HS-5 (cell line): ENCODE results near the gene NOLC1.

Source experiments
- DNase-seq: peaks from one replicate; pipeline ENCODE4 v3.0.0-alpha.2; 2012; ENCODE audit warnings: low read depth

The NOLC1 gene

DNA sequence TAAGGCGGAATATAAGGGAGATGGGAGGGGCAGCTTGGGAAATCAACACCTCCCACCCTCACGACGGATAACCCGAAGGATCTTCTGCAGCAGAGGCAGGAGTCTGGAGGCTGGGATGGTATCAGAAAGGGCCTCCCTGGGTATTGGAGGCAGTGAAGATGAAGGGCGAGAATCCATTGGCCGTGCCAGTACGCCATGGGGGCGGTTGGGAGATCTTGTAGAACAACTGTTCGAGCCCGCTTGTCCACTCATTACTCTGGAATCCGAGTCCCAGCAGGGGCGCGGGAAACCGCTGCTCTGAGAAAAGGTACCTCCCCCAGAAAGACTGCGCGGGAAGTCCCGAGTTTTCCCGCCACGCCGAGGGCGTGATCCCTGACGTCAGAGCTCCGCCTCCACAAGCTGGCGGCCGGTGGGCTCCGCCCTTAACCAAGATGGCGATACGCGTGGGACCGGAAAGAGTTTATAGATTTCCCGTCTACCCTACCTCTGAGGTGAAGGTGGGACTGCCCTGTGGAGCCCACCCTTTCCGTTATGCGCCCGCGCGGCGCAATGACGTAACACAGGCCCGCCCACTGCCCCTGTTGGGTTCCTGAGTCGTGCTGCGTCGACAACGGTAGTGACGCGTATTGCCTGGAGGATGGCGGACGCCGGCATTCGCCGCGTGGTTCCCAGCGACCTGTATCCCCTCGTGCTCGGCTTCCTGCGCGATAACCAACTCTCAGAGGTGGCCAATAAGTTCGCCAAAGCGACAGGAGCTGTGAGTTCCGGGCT is at the start of gene NOLC1:
Gene NOLC1 (plus strand): TSS at position 616 of the 771 bp plus-strand sequence. CDS start 22 bp downstream, at position 638.
- DNase-seq: peak; percentile 99

DNA sequence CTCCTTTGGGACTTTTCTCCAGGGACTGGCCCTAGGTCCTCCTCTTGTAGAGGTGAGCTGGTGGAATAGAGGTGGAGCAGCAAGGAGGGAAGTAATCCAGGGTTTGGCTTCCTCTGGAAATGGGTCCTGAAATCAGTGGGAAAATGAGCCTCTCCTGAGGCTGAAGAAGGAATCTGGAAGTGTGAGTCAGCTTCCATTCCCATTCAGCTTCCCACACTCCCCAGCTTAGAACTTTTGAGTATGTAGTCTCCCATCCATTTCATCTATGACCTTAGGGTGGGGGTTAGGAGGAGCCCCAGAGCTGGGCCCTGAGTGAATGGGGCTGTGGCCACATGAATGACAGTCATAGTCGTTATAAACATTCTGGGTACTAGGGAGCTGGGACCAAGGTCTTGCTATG is 49.8 kb upstream of the NOLC1 start:
- DNase-seq: no peak

GRCh38 chr10:102106998-102107397 is 45.2 kb upstream of the NOLC1 start:
- DNase-seq: no peak

- no peak for DNase-seq
Measured at GRCh38 chr10:102109166-102110116, 42.7 kb upstream of the NOLC1 start.

- DNase-seq: no peak
Measured at GRCh38 chr10:102111276-102111675, 40.9 kb upstream of the NOLC1 start.

GRCh38 chr10:102112210-102112817 is 39.9 kb upstream of the NOLC1 start:
- DNase-seq: no peak

DNA sequence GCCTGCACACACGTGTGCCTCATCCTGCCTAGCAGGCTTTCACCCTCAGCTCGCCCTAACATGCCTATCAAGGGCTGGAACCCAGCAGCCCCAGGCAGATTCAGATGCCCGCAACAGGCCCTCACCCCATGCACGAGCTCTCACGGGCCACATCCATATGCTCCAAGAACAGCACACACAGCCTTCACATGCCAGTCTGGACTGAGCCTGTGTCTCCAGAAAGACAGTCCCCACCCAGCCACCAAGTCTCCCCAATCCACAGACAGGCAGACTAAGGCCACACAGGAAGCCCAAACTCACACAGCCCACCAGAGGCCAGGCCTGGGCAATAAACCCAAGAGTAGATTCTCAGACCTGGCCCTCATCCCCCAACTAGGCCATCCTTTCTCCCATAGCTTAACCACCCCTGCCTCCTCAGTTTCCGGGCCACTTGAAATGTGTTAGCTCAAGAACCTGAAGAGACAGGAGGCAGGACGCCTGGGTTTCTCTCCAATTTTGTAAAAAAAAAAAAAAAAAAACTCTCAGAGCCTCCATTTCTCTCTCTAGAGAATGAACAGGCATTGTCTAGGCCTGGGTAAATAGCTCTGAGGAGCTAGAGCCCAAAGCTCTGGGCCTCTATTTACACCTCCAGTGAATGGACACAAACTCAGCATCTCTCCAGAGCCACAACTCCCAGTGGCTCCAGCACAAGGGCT is 38.8 kb upstream of the NOLC1 start:
- no peak for DNase-seq

- no peak for DNase-seq
Measured at GRCh38 chr10:102113956-102114857, 38.0 kb upstream of the NOLC1 start.

GRCh38 chr10:102114861-102115618 is 37.1 kb upstream of the NOLC1 start:
- DNase-seq: no peak

DNA sequence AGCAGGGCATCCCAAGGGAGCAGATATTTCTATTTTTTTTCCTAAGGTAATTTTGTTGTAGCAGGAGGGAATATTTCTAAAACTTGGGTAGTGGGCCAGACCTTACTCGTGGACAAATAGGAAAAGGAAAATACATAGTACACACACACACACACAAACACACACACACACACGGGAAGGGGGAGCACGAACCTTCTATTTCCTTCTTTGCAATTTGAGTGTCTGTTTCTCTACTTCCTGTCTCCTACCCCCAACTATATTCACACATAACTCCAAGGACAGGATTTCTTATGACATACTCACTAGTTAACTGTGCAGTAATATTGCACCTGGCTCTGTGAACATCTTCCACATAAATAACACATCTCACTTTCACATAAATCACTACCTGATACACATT is 36.4 kb upstream of the NOLC1 start:
- no peak for DNase-seq

- DNase-seq: no peak
Measured at GRCh38 chr10:102116656-102117055, 35.5 kb upstream of the NOLC1 start.

- DNase-seq: no peak
Measured at GRCh38 chr10:102117391-102118159, 34.6 kb upstream of the NOLC1 start.

DNA sequence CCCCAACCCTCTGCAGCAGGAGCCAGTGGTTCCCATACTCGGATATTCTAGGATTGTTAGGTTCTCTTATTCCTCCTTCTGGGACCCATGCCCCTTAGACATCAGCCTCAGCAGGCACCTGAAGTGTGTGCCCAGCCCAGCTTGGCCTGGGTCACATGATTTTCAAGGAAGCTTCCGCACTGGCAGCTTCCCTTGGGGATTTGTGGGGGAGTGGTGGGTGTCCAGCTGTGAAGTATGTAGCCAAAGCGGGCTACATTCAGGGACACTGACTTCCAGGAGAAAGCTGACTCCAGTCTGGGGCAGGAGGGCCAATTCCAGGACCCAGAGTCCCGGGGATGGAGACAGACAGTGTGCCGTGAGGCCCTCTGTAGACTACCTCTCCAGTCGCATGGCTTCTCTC is 33.3 kb upstream of the NOLC1 start:
- no peak for DNase-seq

GRCh38 chr10:102119417-102120141 is 32.6 kb upstream of the NOLC1 start:
- DNase-seq: no peak

DNA sequence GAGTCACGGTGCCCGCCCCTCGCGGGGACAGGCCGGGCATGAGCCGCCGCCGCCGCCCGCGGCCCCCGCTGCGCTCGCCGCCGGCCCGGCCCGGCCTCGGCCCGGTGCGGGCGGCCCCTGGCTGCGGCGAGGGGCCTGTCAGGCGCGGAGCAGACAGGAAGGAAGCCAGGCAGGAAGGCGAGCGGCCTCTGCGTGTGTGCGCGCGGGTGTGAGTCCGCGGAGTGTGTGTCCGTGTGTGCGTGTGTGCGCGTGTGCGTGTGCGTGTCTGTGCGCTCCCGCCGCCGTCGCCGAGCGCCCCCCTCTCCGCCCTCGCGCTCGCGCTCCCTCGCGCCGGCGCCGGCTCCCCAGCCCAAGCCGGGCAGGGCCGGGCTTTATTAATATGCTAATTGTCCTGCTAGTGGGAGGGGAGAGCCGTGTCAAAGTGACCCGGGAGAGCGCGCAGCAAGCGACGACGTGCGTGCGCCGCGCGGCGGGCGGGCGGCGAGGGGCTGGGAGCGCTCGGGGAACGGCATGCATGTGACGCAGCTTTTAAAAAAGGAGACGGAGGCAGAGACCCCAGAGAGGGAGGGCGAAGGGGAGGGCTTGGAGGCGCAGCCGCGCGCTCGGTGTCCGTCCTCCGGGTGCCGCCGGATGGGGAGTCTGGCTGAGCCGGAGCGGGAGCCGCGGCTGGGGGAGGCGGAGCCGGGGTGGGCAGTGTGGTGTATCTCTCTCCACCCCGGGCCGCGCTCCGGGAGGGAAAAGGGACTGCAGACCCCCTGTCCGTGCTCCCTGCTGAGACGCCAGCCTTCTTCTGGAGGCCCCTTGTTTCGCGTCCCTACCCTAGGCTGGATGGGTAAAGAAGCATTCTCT is 31.8 kb upstream of the NOLC1 start, which contains the start of gene LDB1:
Gene LDB1 (minus strand): TSS at position 227 of the 849 bp plus-strand sequence. CDS start 258 bp downstream, outside the sequence.
- no peak for DNase-seq

DNA sequence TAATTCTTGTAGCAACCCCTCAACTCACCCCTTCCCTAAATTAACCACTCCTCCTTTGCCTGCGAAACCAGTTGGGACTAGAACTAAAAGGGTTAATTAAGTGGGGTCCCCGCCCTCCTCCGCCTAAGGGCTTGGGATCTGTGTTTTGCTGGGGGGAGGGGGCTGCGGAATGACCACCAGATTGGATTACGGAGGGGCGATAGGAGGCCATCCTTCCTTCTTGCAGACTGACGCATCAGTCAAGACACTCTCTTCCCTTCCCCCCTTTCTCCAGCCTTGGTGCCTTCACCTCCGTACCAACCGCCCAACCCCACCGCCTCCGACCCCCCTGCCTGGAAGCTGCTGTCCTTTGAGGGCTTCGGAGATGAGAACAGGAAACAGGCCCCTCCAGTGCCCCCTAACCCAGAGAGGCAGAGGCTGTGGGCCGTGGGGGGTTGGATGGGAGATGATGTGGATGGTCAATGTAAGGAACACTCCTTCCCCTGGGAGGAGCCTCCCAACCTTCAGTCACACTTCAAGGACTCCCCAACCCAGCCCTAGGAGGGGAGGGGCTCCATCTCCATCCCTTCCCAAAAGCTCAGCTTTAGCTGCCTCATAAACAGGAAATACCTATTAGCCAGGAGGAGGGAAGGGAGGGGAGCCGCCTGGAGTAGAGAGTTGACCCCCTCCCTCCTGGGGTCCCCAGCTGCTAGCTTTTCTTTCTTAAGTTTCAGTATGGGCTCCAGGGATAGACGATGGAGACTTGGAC is 31.0 kb upstream of the NOLC1 start:
- no peak for DNase-seq
